Esophagus squamous epithelium (tissue), 5 donors: ENCODE results near the gene NMRK2. TPM values are rescaled to one million over a fixed set of nuclear protein-coding genes. Genes with fewer than 3 reads are reported as not detected.
"Not testable (repeated sequence)": the region's sequence is repeated elsewhere in the genome, so short reads cannot be mapped to it uniquely, and the experiment has no call there.

Experiments
- DNase-seq: peaks from one replicate; lab custom pipeline; 2025; lab: John Stamatoyannopoulos, UW
- H3K27ac ChIP-seq, 4 donors: fragments of 200-600 bp; sonication (generic); one replicate each; pipeline ENCODE4 v1.5.1; 2016 to 2019; ENCODE audit warnings: mild to moderate bottlenecking in 1 of 4
- H3K27me3 ChIP-seq, 4 donors: fragments of 200-600 bp; sonication (generic); 1 replicate in 3 of 4; 2 replicates in 1 of 4; pipeline versions ENCODE4 v1.5.1 to v1.6.0; 2017 to 2021; ENCODE audit warnings: antibody characterized with exemption in 1 of 4
- H3K36me3 ChIP-seq, 3 donors: fragments of 200-600 bp; sonication (generic); one replicate each; pipeline ENCODE4 v1.5.1; 2016 to 2019
- H3K4me1 ChIP-seq, 3 donors: fragments of 200-600 bp; sonication (generic); one replicate each; pipeline ENCODE4 v1.5.1; 2017 to 2019
- H3K4me3 ChIP-seq, 4 donors: fragments of 200-600 bp; sonication (generic); 1 replicate in 3 of 4; 2 replicates in 1 of 4; pipeline ENCODE4 v1.5.1; 2016 to 2019; ENCODE audit warnings: mild to moderate bottlenecking in 2 of 4, moderate library complexity in 1 of 4
- H3K9me3 ChIP-seq, 3 donors: fragments of 200-600 bp; sonication (generic); one replicate each; pipeline ENCODE4 v1.5.1; 2016 to 2019
- POLR2A ChIP-seq, 4 donors: fragments of 450-650 bp; IDR thresholded peaks; one replicate each; pipeline ENCODE4 v1.6.1; 2017; ENCODE audit warnings: antibody characterized with exemption in 4 of 4, mild to moderate bottlenecking in 4 of 4, moderate library complexity in 3 of 4
- WGBS, 2 donors: methylation state at CpG; one replicate each; pipeline ENCODE4 v1.1.5; 2018; 5-methylcytosine and 5-hydroxymethylcytosine counted together
- intact Hi-C: fragments of 100-400 bp; cut with DNase I; formaldehyde crosslinking; loops from one replicate; pipeline ENCODE4 v1.15.0; 2022
- total RNA-seq, 4 donors: library from RNA; depleted of rRNA; stranded (reverse); fragments of >200 nt; gene quantifications; one replicate each; pipeline ENCODE4 v1.1.0, GENCODE V29; 2016
- TF ChIP-seq, protein P1 (sequence below), 6 experiments: fragments of 450-650 bp in 4 of 6; fragments of 200-600 bp in 2 of 6; sonication (generic) in 2 of 6; IDR thresholded peaks; one replicate each; pipeline ENCODE4 v1.5.1; 2016 to 2019; ENCODE audit warnings: antibody characterized with exemption in 6 of 6, mild to moderate bottlenecking in 4 of 6, moderate library complexity in 4 of 6
- donor health status: DM: yes; HTN: yes; CAD: no.

Gene NMRK2
- total RNA-seq, 4 donors from 2014 or later: not detected

DNA sequence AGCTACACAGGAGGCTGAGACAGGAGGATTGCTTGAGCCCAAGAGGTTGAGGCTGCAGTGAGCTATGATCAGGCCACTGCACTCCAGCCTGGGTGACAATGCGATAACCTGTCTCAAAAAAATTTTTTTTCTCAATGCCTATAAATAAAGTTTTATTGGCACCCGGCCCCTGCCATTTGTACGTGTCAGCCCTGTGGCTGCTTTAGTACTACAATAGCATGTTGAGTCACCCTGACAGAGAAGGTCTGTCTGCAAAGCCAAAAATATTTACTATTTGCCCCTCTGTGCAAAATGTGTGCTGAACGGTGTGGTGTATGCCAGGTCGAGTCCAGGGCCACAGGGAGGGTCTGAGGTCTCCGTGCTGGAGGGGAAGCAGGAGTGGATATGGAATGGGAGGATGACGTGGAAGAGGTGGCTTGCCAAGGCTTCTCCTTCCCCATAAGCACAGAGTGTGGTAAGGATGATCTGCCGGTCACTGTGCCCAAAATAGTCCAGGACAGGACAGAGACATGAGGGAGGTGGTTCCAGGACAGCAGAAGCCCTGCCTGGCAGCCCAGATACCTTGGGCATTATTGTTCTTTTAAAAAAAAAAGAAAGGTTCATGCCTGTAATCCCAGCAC is 10.0 kb downstream of the NMRK2 start:
- intact Hi-C loops: no loop called here
- Histone ChIP-seq H3K4me3 (no peak overlapping the region), H3K9me3 (no peaks in the 10 kb centered on the region), H3K27me3 (peaks cover 0 to under 1% (median 0%) of the 10 kb centered on the region in 4 donors), H3K36me3 (no peaks in the 10 kb centered on the region), H3K4me1 (no peaks in the 10 kb centered on the region), H3K27ac (no peak overlapping the region)
- 56 to 73% methylated on average over 8 of the region's 8 CpGs for WGBS, 2 donors
- DNase-seq: no peak
- no peak for TF ChIP-seq POLR2A (IDR thresholded peaks at IDR 0.05)
- TF ChIP-seq, protein P1, sequence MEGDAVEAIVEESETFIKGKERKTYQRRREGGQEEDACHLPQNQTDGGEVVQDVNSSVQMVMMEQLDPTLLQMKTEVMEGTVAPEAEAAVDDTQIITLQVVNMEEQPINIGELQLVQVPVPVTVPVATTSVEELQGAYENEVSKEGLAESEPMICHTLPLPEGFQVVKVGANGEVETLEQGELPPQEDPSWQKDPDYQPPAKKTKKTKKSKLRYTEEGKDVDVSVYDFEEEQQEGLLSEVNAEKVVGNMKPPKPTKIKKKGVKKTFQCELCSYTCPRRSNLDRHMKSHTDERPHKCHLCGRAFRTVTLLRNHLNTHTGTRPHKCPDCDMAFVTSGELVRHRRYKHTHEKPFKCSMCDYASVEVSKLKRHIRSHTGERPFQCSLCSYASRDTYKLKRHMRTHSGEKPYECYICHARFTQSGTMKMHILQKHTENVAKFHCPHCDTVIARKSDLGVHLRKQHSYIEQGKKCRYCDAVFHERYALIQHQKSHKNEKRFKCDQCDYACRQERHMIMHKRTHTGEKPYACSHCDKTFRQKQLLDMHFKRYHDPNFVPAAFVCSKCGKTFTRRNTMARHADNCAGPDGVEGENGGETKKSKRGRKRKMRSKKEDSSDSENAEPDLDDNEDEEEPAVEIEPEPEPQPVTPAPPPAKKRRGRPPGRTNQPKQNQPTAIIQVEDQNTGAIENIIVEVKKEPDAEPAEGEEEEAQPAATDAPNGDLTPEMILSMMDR (IDR thresholded peaks at IDR 0.05): no peak

DNA sequence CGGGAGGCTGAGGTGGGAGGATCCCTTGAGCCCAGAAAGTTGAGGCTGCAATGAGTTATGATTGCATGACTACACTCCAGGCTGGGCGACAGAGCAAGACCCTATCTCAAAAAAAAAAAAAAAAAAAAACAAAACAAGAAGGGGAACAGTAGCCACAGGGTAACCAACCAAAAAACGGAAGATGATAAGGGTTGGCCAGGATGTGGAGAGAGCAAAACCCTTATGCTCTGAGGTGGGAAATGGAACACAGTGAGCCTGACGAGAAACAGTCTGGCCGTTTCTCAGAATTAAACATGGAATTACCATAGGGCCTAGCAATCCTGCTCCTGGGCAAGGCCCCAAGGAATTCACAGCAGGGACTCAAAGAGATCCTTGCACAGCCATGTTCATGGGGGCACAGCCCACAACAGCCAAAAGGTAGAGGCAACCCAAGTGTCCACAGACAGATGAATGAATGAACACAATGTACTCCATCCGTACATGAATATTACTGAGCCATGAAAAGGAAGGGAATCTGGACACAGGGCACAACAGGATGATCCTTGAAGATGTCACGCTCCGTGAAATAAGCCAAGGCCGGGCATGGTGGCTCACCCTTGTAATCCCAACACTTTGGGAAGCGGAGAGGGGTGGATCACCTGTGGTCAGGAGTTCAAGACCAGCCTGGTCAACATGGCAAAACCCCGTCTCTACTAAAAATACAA is 11.3 kb downstream of the NMRK2 start:
- H3K4me1 ChIP-seq: no peaks in the 10 kb centered on the region
- no peak for DNase-seq
- H3K9me3 ChIP-seq: no peaks in the 10 kb centered on the region
- intact Hi-C loops: no loop called here
- no peak overlapping the region for H3K4me3 ChIP-seq
- H3K36me3 ChIP-seq: no peaks in the 10 kb centered on the region
- TF ChIP-seq, protein P1 (IDR thresholded peaks at IDR 0.05): no peak
- TF ChIP-seq POLR2A (IDR thresholded peaks at IDR 0.05): no peak
- H3K27ac ChIP-seq: no peak overlapping the region
- WGBS, 2 donors: 67 to 75% methylated on average over 10 of the region's 11 CpGs
- no peaks in the 10 kb centered on the region for H3K27me3 ChIP-seq

DNA sequence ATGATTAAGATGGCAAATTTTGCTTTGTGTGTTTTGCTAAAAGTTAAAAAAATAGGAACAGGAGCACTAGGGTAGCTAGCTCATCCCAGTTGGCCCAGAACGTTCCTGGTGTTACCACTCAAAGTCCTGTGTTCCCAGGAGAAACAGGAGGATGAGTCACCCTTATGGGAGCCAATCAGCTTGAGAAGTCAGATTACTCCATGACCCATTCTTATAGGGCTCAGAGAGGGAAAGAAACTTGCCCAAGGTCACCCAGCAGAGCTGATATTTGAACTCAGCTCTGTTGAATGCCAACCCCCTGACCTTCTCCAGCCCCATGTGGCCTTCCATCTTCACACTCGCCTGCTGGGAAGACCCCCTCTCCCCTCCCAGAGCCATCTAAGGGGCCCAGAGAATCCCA is 13.0 kb downstream of the NMRK2 start:
- 27 to 41% methylated on average over 2 of the region's 2 CpGs for WGBS, 2 donors
- no peak overlapping the region for H3K4me3 ChIP-seq
- TF ChIP-seq, protein P1 (IDR thresholded peaks at IDR 0.05): no peak
- TF ChIP-seq POLR2A (IDR thresholded peaks at IDR 0.05): no peak
- intact Hi-C loops: no loop called here
- H3K27ac ChIP-seq: no peak overlapping the region
- H3K27me3 ChIP-seq: no peaks in the 10 kb centered on the region
- no peak for DNase-seq
- H3K4me1 ChIP-seq: peaks cover 0 to 7% (median 3%) of the 10 kb centered on the region in 3 donors
- H3K9me3 ChIP-seq: no peaks in the 10 kb centered on the region
- H3K36me3 ChIP-seq: no peaks in the 10 kb centered on the region

DNA sequence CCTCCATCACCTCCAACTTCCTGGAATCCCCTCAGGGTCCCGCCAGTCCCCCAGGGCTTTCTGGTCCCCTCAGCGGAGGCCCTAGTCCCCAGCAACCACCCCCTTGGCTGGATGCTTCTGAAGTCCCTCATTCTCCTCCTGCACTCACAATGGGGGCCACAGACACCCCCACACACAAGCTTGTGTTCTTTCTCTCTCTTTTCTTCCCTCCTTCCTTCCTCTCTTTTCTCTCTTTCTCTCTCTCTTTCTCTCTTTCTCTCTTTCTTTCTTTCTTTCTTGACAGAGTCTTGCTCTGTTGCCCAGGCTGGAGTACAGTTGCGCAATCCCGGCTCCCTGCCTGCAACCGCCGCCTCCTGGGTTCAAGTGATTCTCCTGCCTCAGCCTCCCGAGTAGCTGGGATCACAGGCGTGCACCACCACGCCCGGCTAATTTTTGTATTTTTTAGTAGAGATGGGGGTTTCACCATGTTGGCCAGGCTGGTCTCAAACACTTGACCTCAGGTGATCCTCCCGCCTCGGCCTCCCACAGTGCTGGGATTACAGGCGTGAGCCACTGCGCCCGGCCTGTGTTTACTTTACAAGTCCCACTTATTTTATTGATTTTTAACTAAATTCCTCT is 14.6 kb downstream of the NMRK2 start:
- 79 to 86% methylated on average over 14 to 15 of the region's 15 CpGs for WGBS, 2 donors
- H3K27me3 ChIP-seq, H3K9me3 ChIP-seq, H3K4me3 ChIP-seq, H3K36me3 ChIP-seq, intact Hi-C loops, H3K27ac ChIP-seq, DNase-seq: not testable (repeated sequence)
- H3K4me1 ChIP-seq: peaks cover 0 to 20% (median 7%) of the 10 kb centered on the region in 3 donors

DNA sequence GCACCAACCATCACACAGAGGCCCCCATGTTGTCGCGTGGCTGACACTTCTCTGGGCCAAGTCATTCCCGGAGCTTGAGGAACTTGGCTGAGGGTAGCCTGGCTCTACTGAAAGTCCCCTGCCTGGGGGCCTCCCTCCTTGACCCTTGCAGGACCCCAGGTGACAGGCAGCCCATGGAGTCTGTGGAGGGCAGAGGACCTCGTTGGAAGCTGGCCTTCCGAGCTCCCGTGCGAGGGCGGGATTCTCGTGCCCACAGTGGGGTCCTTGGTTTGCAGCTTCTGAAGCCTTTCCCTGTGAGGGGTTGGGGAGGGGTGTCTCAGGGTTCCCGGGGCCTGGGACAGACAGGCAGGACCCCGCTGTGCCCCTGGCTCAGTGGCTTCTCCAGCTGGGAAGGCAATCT is 16.4 kb downstream of the NMRK2 start:
- TF ChIP-seq POLR2A (IDR thresholded peaks at IDR 0.05): no peak
- TF ChIP-seq, protein P1 (IDR thresholded peaks at IDR 0.05): no peak
- Histone ChIP-seq H3K4me3 (no peak overlapping the region), H3K27ac (no peak overlapping the region), H3K36me3 (no peaks in the 10 kb centered on the region), H3K27me3 (no peaks in the 10 kb centered on the region), H3K9me3 (no peaks in the 10 kb centered on the region), H3K4me1 (peaks cover 0 to 33% (median 10%) of the 10 kb centered on the region in 3 donors)
- WGBS, 2 donors: 43% methylated on average over 3 of the region's 11 CpGs; no CpG with 5 or more reads in 1 of the 2 donors
- DNase-seq: no peak
- intact Hi-C loops: no loop called here
